ENCODE data around the gene PLA2G4C.
"Not testable (repeated sequence)": the region's sequence is repeated elsewhere in the genome, so short reads cannot be mapped to it uniquely, and the experiment has no call there.

Gene PLA2G4C

GRCh38 chr19:48111280-48111679 is 663 bp upstream of the PLA2G4C start:
- no peak for DNase-seq (ENCODE audit: low read depth, low spot score)

DNA sequence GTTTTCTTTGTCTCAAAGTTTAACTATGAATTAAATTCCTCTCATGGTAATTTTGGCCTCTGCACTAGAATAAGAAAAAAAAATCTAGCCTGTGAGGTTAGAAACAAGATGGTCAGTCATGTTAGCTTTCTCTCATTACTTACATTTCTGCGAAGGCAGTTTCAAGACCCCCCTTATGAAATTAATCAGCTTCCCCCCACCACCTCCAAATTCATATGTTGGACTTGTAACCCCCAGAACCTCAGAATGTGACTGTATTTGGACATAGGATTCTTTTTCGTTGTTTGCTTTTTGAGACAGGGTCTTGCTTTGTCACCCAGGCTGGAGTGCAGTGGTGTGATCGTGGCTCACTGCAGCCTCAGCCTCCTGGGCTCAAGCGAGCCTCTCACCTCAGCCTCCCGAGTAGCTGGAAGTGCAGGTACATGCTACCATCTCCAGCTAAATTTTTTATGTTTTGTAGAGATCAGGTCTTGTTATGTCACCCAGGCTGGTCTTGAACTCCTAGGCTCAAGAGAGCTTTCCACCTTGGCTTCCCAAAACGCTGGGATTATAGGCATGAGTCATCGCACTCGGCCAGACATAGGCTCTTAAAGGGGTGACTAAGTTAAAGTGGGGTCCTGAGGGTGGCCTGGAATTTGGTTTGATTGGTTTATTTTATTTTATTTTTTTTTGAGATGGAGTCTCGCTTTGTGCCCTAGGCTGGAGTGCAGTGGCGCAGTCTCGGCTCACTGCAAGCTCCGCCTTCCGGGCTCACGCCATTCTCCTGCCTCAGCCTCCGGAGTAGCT is 1.4 kb downstream of the PLA2G4C start:
- DNase-seq (ENCODE audit: low read depth, low spot score): no peak

DNA sequence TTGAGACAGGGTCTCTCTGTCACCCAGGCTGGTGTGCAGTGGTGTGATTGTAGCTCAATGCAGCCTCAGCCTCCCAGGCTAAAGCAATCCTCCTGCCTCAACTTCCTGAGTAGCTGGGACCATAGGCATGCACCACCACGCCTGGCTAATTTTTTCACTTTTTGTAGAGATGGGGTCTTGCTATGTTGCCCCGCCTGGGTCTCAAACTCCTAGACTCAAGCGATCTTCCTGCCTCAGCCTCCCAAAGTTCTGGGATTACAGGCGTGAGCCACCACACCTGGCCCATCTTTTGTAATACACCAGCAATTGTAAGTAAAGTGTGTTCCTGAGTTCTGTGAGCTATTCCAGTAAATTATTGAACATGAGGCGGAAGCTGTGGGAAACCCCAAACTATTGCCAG is 6.7 kb downstream of the PLA2G4C start:
- no peak for DNase-seq (ENCODE audit: low read depth, low spot score)

- DNase-seq (ENCODE audit: low read depth, low spot score): no peak
These were observed 7.5 kb downstream of the PLA2G4C start for GRCh38 chr19:48102870-48103751.

GRCh38 chr19:48095612-48096175 is 14.9 kb downstream of the PLA2G4C start:
- no peak for DNase-seq (ENCODE audit: low read depth, low spot score)

DNA sequence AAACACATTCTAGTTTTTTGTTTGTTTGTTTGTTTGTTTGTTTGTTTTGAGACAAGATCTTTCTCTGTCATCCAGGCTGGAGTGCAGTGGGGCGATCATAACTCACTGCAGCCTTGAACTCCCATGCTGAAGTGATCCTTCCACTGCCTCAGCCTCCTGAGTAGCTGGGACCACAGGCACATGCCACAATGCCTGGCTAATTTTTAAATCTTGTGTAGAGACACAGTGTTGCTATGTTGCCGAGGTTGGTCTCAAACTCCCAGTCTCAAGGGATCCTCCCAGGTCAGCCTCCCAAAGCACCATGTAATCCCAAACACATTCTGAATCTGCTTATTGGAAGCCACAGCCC is 15.8 kb downstream of the PLA2G4C start:
- no peak for DNase-seq (ENCODE audit: low read depth, low spot score)

GRCh38 chr19:48094129-48094854 is 16.3 kb downstream of the PLA2G4C start:
- no peak for DNase-seq (ENCODE audit: low read depth, low spot score)

- DNase-seq (ENCODE audit: low read depth, low spot score): not testable (repeated sequence)
These were observed 19.4 kb downstream of the PLA2G4C start for GRCh38 chr19:48091111-48091718.

- no peak for DNase-seq (ENCODE audit: low read depth, low spot score)
These were observed 20.3 kb downstream of the PLA2G4C start for GRCh38 chr19:48090281-48090802.

DNA sequence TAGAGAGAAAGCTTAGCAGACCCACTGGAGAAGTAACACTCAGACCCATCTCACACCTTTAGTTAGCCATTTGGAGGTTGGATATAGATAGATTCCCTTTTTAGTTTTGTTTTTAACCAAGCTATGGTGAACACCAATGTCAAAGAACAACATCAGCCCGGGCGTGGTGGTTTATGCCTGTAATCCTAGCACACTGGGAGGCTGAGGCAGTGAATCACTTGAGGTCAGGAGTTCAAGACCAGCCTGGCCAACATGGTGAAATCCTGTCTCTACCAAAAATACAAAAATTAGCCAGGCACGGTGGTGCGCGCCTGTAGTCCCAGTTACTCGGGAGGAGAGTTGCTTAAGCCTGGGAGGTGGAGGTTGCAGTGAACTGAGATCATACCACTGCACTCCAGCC is 21.6 kb downstream of the PLA2G4C start:
- DNase-seq (ENCODE audit: low read depth, low spot score): not testable (repeated sequence)

- DNase-seq (ENCODE audit: low read depth, low spot score): no peak
These were observed 24.4 kb downstream of the PLA2G4C start for GRCh38 chr19:48085904-48086864.

DNA sequence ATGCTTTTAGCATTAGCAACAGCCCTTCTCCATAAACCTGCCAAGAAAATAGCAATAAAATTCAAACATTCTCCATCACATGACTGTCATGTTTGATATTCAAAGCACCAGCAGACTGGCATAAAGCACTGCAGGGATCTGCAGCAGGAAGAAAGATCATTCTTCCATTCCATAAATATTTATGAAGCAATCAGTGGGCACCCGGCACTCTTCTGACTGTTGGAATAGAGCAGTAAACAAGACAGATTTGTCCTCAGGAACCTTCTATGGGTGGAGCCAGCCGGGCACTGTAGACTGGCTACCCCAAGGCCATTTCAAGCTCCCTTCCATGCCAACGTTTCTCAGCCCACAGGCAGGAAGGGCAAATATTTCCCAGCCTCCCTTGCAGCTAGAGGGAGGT is 25.5 kb downstream of the PLA2G4C start:
- no peak for DNase-seq (ENCODE audit: low read depth, low spot score)

DNA sequence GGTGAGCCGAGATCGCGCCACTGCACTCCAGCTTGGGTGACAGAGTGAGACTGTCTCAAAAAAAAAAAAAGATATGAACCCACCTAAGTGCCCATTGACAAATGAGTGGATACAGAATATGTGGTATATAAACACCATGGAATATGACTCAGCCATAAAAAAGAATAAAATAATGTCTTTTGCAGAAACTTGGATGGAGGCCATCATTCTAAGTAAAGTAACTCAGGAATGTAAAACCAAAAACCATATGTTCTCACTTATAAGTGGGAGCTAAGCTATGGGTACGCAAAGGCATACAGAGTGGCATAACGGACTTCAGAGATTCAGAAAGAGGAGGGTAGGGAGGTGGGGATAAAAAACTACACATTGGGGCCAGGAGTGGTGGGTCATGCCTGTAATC is 29.5 kb downstream of the PLA2G4C start:
- no peak for DNase-seq (ENCODE audit: low read depth, low spot score)

GRCh38 chr19:48070177-48070769 is 40.3 kb downstream of the PLA2G4C start:
- not testable (repeated sequence) for DNase-seq (ENCODE audit: low read depth, low spot score)

GRCh38 chr19:48069435-48069834 is 41.2 kb downstream of the PLA2G4C start:
- no peak for DNase-seq (ENCODE audit: low read depth, low spot score)

GRCh38 chr19:48064509-48064908 is 46.1 kb downstream of the PLA2G4C start:
- DNase-seq (ENCODE audit: low read depth, low spot score): no peak

DNA sequence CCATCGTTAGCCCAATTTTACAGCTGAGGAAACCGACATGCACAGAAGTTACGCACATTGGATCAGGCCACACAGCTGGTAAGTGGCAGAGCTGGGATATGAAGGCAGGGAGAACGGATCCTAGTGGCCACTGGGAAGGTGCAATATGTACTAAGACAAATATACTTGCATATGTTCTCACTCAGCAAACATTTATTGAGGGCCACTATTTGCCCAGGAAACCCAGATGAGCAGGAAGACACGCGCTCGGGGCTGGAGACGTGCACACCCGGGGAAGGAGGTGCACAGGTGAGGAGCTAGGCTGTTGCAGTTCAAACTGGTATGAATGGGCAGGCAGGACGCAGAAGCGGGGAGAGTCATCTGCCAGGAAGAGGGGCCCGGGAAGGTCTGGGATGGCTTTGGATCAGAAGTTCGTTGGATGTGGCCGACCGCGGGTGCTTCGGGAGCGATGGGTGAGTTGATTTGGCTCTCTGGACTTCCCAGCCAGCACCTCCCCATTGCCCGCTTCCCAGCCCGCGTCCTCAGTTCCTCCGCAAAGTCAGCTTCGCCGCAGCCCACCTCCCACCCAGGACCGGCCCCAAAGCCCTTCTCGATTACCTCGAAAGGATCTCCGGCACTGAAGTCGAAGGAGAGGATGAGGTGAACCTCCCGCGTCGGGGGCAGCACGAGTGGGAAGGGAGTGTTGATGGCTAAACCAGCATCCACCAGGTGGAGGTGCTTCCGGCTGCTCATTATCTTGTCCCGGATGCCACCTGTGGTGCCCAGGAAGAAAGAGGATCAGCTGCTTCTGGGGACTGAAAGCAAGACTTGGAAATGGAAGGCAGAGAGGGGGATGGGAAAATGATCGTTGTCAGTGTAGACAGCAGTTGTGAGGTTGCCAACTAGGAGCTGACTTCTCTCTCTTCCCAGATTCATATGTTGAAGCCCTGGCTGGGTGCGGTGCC is 48.9 kb downstream of the PLA2G4C start:
- DNase-seq (ENCODE audit: low read depth, low spot score): no peak

DNA sequence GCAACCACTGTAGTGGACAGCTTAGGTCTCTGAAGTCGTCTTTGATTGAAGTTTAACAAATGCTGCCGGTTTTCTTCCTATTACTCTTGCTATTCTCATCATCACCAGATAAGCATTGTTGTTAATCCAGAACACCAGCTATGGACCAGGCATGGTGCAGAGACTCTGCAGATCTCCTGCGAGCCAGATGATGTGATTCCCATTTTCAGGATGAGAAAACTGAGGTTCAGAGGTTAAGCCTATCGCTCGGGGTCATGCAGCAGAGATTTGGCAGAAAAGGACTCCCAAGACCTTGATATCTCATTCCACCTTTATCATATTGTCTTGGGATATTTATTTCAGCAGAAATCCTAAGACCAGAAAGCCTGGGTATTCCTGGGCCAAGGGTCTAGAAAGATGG is 50.2 kb downstream of the PLA2G4C start:
- no peak for DNase-seq (ENCODE audit: low read depth, low spot score)

DNA sequence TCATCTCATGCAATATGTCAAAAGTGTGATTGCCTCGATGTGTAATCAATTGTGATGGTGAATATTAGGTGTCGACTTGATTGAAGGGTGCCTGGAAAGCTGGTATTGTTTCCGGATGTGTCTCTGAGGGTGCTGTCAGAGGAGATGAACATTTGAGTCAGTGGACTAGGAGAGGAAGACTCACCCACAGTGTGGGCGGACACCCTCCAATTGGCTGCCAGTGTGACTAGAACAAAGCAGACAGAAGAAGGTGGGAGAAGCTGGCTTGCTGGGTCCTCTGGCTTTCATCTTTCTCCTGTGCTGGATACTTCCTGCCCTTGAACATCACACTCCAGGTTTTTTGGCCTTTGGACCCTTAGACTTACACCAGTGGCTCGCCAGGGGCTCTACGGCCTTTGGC is 51.3 kb downstream of the PLA2G4C start:
- no peak for DNase-seq (ENCODE audit: low read depth, low spot score)
